SH-SY5Y (cell line): ENCODE measurements around the gene MAPK8IP3.

ENCODE experiments used
- GATA2 ChIP-seq: IDR thresholded peaks from 2 replicates; pipeline ENCODE4 v1.6.1; 2011; ENCODE audit warnings: mild to moderate bottlenecking, low read depth, low read length
- GATA3 ChIP-seq: IDR thresholded peaks from 2 replicates; pipeline ENCODE4 v1.6.1; 2011; ENCODE audit warnings: low read depth, mild to moderate bottlenecking, low read length, moderate library complexity

The MAPK8IP3 gene

DNA sequence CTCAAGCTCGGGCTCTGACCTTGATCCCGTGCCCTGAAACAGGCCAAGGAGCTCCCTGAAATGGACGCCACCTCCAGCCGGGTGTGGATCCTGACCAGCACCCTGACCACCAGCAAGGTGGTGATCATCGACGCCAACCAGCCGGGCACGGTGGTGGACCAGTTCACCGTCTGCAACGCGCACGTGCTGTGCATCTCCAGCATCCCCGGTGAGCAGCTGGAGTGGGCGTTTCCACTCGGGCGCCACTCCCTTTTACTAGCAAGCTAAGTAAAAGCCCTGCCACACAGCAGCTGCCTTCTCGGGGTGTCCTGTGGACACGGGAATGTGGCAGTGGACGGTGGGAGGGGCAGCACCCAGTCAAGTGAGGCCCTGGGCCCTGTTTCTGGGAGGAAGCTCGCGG is 59.0 kb downstream of the MAPK8IP3 start:
- TF ChIP-seq GATA2 (no peak), GATA3 (no peak)

DNA sequence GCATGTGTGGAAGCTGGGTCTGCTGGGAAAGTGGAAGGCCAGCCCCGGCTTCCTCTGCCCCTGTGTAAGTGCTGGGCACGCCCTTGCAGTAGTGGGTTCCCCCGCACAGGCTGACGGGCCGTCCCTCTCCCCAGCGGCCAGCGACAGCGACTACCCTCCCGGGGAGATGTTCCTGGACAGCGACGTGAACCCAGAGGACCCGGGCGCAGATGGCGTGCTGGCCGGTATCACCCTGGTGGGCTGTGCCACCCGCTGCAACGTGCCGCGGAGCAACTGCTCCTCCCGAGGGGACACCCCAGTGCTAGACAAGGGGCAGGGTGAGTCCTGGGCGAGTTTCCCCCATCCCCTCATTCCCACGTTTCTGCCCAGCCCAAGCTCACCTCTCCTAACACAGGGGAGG is 59.8 kb downstream of the MAPK8IP3 start:
- no peak for TF ChIP-seq GATA3
- no peak for TF ChIP-seq GATA2

DNA sequence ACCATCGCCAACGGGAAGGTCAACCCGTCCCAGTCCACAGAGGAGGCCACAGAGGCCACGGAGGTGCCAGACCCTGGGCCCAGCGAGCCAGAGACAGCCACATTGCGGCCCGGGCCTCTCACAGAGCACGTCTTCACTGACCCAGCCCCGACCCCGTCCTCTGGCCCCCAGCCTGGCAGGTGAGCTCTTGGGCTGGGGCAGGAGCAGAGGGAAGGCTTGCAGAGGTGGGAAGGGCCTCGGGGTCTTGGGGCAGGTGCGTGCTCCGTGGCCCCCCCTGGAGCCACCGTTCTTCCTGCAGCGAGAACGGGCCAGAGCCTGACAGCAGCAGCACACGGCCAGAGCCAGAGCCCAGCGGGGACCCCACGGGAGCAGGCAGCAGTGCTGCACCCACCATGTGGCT is 60.2 kb downstream of the MAPK8IP3 start:
- no peak for TF ChIP-seq GATA2

DNA sequence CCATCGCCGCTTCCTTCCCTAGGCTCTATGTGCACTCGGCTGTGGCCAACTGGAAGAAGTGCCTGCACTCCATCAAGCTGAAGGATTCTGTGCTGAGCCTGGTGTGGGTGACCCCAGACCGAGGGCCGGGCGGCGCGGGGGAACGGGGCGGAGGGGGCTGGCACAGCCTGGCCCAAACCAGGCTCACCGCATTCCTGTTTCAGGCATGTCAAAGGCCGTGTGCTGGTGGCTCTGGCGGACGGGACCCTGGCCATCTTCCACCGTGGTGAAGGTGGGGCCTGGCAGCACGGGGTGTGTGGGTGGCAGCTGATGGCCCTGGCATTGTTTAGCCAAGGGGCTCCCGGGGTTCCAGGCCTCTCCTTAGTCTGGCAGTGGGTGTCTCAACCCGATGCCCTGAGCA is 60.7 kb downstream of the MAPK8IP3 start:
- TF ChIP-seq GATA2 (no peak), GATA3 (no peak)

DNA sequence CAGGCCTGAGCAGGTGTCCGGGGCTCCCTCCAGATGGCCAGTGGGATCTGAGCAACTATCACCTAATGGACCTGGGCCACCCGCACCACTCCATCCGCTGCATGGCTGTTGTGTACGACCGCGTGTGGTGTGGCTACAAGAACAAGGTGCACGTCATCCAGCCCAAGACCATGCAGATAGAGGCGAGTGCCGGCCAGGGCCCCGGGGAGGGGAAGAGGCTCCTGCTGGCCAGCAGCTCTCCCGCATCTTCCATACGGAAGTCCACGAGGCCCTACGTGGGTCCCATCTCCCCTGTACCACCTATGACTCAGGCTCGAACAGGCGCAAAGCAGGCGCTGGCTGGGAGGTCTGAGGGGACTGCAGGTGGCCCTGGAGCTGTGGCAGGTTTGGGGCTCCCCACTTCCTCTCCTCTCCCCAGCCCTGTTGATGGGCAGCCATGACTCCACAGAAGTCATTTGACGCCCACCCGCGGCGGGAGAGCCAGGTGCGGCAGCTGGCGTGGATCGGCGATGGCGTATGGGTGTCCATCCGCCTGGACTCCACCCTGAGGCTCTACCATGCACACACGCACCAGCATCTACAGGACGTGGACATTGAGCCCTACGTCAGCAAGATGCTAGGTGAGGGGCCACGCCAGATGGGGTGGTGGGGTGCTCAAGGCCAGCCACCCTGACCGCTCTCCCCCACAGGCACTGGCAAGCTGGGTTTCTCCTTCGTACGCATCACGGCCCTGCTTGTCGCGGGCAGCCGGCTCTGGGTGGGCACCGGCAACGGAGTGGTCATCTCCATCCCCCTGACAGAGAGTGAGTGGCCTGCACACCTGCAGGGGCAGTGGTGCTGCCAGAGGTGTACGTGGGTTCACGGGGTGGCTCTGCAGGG is 61.4 kb downstream of the MAPK8IP3 start:
- no peak for TF ChIP-seq GATA2

DNA sequence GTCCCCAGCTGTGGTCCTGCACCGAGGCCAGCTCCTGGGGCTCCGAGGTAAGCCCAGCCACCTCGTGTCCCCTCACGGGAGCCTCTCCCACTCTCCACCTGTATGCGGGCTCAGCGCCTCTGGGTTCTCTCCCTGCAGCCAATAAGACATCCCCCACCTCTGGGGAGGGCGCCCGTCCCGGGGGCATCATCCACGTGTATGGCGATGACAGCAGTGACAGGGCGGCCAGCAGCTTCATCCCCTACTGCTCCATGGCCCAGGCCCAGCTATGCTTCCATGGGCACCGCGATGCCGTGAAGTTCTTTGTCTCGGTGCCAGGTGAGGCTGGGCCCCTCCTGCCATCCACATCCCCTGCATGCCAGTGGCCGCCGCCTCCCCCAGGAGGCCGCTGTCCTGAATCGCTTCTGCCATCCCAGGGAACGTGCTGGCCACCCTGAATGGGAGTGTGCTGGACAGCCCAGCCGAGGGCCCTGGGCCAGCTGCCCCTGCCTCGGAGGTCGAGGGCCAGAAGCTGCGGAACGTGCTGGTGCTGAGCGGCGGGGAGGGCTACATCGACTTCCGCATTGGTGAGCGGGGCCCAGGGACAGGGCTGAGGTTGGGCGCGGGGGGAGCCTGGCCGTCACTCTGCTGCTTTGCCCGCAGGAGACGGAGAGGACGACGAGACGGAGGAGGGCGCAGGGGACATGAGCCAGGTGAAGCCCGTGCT is 62.2 kb downstream of the MAPK8IP3 start:
- TF ChIP-seq GATA2 (no peak), GATA3 (no peak)

DNA sequence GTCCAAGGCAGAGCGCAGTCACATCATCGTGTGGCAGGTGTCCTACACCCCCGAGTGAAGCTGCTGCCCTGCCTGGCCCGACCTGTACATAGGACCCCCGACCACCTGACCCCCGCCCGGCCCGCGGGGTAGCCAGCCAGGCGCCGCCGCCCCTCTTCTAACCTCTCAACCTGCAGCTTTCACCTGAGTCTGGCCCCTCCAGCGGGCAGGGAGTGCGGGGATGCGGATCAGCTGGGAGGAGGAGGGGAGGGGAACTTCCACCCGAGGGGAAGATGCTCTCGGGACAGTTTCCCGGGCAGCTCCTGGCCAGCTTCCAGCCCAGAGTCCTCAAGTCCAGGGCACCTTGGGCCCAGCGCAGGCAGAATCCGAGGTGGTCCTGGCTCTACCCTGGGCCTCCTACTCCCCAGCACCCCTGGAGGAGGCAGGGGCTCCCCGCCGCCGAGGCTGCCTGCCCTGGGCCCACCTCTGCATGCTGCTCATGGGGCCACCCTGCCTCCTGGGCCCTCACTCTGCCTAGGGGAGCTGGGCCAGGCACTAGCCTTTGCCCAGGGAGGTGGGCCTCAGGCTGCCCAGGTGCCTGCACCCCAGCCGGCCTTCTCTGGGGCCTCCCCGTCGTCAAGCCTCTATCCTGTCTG is 62.9 kb downstream of the MAPK8IP3 start:
- TF ChIP-seq GATA2 (no peak), GATA3 (no peak)

DNA sequence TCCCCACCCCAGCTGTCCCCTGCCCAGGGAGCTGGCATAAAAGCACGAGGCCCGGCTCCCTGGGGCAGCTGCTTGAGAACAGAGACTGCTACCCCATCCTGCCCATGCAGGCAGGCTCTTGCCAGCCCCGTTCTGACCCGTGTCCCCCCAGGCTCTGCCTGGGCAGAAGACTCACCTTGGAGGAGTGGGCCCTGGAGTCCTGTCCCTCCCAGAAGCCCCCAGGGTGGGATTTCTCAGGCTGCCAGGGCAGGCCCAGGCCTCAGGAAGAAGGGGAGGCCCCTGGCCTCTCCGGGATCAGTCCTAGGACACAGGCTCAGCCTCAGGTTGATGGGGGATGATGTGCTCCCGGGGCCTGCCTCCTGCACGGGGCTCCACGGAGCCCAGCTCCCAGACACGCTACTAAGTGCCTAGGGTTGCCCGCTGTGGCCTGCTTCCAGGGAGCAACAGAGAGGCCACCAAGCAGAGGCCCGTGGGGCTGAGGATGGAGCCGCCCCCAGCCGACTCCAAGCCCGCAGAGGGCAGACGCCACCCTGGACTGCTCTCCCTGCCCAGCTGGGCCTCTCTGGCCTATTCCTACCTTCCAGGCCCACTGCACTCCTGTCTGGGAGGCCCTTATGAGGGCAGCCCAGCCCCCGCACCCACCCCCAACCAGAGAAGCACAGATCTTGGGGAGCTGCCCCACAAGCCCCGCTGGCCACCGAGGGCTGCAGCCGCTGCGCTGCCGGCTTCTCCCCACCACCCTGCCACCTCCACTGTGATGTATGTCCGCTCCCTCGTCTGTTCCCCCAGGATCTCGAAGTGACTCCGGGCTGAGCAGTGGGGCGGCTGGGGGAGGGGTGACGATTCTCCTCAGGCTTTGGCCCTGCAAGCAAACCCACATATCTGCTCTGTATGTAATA is 63.7 kb downstream of the MAPK8IP3 start:
- TF ChIP-seq GATA2 (no peak), GATA3 (no peak)

DNA sequence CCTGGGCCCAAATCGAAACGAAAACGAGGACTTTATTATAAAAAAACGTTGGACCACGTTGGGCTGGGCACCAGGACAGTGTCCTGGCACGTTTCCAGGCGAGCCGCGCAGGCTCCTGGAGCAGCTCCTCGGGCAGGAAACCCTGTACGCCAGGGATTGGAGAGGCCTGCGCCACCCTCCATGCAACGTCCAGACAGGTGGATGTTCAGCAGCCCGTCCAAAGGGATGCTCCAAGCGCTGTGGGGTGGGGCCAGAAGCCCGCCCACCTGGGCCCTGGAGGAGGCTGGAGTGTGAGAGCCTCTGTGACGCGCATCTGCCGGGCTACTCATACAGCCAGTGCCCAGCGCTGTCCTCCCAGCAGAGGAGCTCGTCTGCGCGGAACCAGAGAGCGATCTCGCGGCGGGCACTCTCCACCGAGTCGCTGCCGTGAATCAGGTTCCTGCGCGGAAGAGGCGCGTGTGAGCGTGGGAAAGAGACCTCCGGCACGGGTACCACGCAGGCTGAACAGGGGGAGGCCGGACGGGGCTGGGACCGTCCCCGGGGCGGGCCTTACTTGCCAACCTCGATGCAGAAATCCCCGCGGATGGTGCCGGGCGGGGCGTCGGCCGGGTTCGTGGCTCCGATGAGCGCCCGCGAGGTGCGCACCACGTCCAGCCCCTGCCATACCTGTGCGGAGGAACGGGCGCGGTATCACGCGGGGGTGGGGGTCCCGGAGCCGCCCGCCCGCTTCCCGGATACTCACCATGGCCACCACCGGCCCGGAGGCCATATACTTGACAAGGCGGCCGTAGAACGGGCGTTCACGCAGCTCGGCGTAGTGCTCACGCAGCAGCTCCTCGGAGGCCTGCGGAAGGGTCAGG is 64.6 kb downstream of the MAPK8IP3 start:
- TF ChIP-seq GATA2 = no peak
- TF ChIP-seq GATA3 = no peak

DNA sequence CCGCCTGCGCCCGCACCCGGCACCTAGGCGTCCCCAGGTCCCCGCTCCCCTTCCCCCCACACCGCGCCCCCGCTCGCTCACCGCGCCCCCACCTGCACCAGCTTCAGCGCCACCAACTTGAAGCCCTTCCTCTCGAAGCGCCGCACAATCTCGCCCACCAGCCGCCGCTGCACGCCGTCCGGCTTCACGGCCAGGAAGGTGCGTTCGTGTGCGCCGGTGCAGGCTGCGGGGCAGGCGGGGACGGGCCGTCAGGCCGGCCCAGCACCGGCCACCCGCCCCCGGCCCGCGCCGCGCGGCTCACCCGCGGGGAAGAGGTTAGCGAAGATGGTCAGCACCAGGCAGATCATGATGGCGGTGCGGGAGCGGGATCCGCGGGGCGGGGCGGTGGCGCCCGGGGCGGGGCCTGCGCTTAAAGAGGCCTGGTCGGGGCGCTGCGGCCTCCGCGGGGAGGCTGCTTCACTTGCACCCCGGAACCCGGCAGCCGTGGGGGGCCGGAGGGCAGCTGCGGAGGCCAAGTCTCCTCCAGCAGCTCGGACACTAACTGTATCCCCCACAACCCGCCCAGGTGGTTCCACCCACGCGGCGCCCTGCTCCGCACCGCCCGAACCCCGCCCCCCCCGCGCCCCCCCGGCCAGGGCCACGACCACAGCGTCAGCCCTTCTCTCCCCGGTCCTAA is 65.3 kb downstream of the MAPK8IP3 start, which contains the start of gene NME3:
Gene NME3, minus strand, starts transcription at position 356 of the 676 bp plus-strand sequence. Its CDS starts 9 bp downstream, at position 347.
- TF ChIP-seq GATA3 (no peak), GATA2 (no peak)

DNA sequence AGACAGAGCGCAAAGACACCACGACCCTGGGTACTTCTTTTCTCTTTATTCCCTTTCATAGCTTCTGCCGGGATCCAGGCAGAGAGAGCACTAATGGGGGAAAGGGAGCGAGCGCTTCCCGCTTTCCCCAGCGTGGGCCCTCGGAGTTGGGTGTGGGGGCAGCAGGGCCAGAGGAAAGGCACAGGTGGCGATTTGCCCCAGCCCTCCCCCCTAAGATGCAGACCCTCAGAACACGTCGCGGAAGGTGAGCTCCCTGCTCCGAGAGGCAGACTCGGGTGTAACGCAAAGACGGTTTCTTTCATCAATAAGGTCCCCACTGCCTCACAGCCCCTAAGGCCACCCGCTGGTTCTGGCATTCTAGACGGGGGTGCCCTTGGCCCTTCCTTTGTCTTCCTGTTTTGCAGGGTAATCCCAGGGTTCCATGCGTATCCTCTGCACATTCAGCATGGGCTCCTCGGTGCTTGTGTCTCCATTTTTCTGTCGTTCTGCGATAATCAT is 65.9 kb downstream of the MAPK8IP3 start:
- no peak for TF ChIP-seq GATA2
- no peak for TF ChIP-seq GATA3

DNA sequence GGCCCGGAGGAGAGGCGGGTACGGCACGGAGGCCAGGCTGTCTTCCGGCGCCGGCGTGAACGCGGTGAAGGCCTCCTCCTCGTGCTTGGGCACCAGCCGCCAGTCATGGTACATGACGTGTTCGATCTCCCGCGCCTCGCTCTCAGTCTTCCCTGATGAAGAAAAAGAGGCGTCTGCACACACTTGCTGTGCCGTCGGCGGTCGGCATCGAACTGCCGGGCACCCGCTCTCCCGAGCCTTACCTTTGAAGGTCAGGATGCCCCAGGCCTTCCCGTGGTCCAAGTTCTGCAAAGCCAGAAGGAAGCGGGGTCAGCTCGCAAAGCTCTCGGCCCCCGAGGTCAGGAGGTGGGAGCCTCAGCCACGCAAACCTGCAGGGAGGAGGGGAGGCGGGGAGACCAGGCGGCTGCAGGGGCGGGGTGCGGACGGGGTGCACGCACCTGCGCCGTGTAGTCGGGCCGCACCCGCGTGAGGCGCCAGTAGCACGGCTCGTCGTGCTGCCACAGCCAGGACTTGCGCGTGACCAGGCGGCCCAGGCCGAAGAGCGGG is 66.4 kb downstream of the MAPK8IP3 start, which contains the start of gene EME2:
Gene EME2, plus strand, starts transcription at position 449 of the 546 bp plus-strand sequence. CDS start 418 bp downstream, outside the sequence.
- TF ChIP-seq GATA3 (no peak), GATA2 (no peak)
